ENCODE data around the gene ZBTB12.
A peak's percentile ranks its signal among the peaks of the same experiment; 100 is the strongest.

ZBTB12 gene

GRCh38 chr6:31896856-31897611 lies 4.9 kb downstream of the ZBTB12 start:
- DNase-seq (ENCODE audit: low spot score), result no peak

DNA sequence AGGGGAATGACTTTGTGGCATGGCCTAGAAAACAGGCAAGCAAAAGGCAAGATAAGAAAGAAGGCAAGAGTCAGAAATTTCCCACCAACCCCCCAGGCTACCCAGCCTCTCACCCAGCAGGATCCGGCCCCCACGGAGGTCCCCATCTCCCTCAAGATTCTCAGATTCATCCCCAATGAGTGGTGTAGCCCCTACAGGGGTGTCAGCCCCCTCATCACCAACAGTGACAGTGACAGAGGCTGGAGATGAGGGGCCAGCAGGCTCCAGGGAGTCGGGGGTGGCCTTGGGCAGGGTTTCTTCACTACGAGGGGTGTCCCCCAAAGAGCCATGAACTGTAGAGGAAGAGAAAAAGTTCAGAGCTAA lies 5.4 kb downstream of the ZBTB12 start:
- DNase-seq (ENCODE audit: low spot score), result no peak

- no peak for DNase-seq (ENCODE audit: low spot score)
These were observed 9.1 kb downstream of the ZBTB12 start for GRCh38 chr6:31892821-31893220.

GRCh38 chr6:31889331-31889972 lies 12.4 kb downstream of the ZBTB12 start:
- no peak for DNase-seq (ENCODE audit: low spot score)

GRCh38 chr6:31888276-31889258 lies 13.3 kb downstream of the ZBTB12 start:
- peak; percentile 50 for DNase-seq (ENCODE audit: low spot score)

DNA sequence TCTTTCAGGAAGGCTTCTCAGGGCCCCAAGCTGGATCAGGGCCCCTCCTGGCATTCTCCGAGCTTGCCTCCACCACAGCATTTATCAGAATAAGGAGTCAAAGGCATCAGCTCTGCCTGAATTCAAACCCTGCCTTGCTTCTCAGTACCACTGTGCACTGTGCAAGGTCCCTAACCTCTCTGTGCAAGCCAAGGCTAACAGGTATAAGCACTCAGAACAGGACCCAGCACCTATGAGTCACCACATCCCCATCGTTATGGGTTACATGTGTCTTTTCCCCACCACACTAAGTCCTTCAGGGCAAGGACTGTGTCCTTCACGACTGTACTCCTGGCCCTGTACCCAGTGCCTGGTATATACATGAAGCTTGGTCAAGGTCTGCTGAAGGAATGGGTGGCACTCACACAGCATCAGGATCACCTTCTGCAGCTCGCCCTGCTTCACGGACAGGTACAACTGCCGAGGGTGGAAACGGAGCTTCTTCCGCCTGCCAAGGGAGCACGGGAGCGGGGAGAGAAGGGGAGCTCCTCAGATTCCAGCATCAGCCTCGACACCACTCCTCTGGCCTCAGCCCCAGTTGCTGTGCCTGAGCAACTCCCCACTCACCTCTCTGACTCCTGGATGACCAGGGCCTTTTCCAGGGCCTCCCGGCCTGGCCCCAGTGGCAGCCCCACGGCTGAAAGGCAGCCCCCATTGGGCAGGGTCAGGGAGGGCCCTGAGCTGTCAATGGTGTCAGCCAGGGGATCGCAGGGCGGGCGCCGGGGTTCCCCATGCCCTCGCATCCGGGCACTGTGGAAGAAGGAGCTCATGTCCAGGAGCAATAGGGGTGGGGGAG lies 14.5 kb downstream of the ZBTB12 start:
- no peak for DNase-seq (ENCODE audit: low spot score)

- no peak for DNase-seq (ENCODE audit: low spot score)
These were observed 15.3 kb downstream of the ZBTB12 start for GRCh38 chr6:31886541-31886991.

- DNase-seq (ENCODE audit: low spot score), result no peak
These were observed 17.3 kb downstream of the ZBTB12 start for GRCh38 chr6:31884528-31885035.

DNA sequence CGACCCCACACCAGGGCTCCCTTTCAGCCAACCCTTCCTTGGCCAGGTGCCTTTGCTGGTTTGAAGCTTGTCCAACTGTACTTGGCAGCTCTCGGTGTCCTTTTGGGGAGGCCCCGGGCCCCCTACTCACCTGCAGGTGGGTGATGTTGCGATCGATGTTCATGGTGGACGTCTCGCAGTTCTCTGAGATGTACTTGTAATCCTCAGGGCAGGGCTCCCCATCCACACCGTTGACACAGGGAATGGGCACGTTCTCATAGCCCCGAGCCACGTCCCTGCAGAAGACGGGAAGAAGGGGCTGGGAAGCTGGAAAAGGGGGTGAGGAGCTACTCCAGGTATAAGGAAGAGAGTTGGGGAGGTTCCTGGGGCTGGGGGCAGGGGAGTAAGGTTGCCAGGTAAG lies 18.2 kb downstream of the ZBTB12 start:
- no peak for DNase-seq (ENCODE audit: low spot score)

GRCh38 chr6:31882344-31882743 lies 19.5 kb downstream of the ZBTB12 start:
- DNase-seq (ENCODE audit: low spot score), result no peak

GRCh38 chr6:31881136-31881859 lies 20.6 kb downstream of the ZBTB12 start:
- DNase-seq (ENCODE audit: low spot score), result no peak

DNA sequence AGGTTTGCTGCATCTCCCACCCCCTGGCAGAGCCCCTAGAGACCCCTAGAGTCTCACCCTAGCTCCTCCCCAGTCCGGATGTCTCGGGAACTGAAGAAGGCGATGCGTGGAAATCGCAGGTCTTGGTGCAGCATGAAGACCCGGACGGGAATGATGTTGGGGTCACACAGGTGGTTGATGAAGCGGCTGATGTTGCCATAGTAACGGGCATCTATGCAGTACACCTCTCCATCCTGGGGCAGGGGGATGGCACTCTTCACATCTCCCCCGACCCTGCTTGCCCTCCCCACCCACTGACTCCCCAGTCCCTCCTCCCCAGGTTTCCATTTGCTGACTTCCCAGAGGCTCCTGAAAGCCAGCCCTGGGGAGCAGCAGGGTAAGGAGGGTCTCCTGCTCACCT lies 21.3 kb downstream of the ZBTB12 start:
- no peak for DNase-seq (ENCODE audit: low spot score)

DNA sequence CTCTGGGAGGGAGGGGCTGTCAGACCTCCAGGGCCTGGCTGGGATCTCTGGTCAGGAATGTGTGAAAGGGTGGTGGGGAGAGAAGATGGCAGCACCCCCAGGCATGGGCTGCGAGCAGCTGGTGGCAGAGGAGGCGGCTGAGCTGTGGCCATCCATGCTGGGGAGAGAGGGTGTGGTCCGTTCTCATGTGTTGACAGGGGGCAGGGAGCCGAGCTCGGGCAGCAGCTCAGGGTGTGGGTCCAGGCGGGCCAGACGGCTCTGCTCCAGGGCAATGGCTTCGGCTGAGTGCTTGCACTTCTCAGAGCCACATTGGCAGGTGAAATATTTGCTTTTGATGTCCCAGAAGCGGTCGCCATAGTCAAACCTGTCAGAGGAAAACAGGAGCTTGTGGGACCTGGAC lies 22.0 kb downstream of the ZBTB12 start:
- DNase-seq (ENCODE audit: low spot score), result no peak

GRCh38 chr6:31879143-31879542 lies 22.7 kb downstream of the ZBTB12 start:
- no peak for DNase-seq (ENCODE audit: low spot score)

GRCh38 chr6:31878726-31879125 lies 23.2 kb downstream of the ZBTB12 start, which contains the start of gene SLC44A4:
Gene SLC44A4, minus strand, starts transcription at chr6:31878997. Its CDS starts 17 bp downstream, at chr6:31878980.
- DNase-seq (ENCODE audit: low spot score), result no peak

DNA sequence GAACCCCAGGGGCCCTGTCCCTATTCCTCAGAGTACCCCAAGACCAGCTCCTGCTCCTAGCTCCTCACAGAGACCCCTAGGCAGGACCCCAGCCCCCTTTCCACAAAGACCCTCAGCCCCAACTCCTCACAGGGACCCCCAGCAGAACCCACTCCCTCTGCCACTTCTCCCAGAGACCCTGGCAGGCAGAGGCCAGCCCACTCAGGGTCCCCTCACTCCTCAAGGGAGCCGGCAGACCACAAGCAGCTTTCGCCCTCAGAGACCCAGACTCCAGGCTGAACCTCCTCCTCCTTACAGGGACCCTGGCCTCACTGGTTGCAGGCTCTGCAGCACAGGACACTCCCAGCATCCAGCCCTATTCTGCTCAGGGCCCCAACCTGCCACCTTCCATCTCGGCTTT lies 23.7 kb downstream of the ZBTB12 start:
- no peak for DNase-seq (ENCODE audit: low spot score)

GRCh38 chr6:31877651-31878161 lies 24.2 kb downstream of the ZBTB12 start:
- no peak for DNase-seq (ENCODE audit: low spot score)

- no peak for DNase-seq (ENCODE audit: low spot score)
These were observed 24.7 kb downstream of the ZBTB12 start for GRCh38 chr6:31877125-31877650.

DNA sequence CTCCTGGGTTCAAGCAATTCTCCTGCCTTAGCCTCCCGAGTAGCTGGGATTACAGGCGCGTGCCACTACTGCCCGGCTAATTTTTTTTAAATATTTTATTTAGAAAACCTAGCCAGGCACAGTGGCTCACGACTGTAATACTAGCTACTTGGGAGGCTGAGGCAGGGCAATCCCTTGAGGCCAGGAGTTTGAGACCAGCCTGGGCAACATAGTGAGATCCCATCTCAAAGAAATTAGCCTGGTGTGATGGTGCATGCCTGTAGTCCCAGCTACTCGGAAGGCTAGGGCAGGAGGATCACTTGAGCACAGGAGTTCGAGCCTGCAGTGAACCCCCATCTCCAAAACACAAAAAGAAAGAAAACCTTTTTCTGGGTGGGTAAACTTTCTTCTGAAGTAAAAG lies 25.5 kb downstream of the ZBTB12 start:
- no peak for DNase-seq (ENCODE audit: low spot score)

- DNase-seq (ENCODE audit: low spot score), result no peak
These were observed 26.0 kb downstream of the ZBTB12 start for GRCh38 chr6:31875877-31876276.
